ENCODE data around the gene C20orf96.
"Not testable (repeated sequence)": the region's sequence is repeated elsewhere in the genome, so short reads cannot be mapped to it uniquely, and the experiment has no call there.

Gene C20orf96

DNA sequence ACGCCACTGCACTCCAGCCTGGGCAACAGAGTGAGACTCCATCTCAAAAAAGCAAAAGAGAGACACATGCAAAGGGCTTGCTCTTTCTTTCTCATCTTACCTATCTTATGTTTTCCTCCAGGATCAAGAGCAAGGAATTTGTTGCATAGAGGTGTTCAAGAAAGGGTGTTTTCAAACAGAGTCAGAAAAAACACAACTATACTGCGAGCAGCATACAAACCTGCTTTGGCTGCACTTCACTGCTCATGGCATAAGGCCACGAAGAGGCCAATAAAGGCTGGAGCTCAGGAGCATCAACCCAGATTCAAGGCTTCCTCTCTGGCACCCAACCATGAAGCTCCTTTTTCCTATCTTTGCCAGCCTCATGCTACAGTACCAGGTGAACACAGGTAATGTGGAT lies 63.6 kb downstream of the C20orf96 start, which contains the start of gene DEFB129:
Gene DEFB129 (plus strand): TSS at position 301 of the 400 bp plus-strand sequence. CDS start 31 bp downstream, at position 332.
- no peak for DNase-seq

DNA sequence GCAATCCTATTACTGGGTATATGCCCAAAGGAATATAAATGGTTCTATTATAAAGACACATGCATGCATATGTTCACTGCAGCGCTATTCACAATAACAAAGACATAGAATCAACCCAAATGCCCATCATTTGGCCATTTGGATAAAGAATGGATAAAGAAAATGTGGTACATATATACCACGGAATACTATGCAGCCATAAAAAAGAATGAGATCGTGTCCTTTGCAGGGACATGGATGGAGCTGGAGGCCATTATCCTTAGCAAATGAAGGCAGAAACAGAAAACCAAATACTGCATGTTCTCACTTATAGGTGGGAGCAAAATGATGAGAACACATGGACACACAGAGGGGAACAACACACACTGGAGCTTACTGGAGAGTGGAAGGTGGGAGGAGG lies 64.7 kb downstream of the C20orf96 start:
- DNase-seq, result not testable (repeated sequence)

DNA sequence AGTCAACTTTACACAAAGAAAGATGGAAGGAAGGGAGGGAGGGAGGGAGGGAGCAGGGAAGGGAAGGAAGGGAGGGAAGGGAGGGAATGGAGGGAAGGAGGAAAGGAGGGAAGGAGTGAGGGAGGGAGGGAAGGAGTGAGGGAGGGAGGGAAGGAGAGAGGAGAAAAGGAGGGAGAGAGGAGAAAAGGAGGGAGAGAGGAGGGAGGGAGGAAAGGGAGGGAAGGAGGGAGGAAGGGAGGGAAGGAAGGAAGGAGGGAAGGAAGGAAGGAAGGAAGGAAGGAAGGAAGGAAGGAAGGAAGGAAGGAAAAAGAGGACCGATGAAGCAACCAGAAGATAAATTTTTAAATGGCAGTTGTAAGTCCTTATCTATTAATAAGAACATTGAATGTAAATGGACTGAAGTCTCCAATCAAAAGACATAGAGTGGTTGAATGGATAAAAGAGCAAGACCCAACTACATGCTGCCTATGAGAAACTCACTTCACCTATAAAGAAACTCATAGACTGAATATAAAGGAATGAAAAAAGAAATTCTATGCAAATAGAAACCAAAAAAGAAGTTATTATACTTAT lies 69.2 kb downstream of the C20orf96 start:
- DNase-seq, result no peak

Data from NCI-H2227 treated with DMSO at 0.1 percent for 48 hours (cell line).